GM06990 (cell line): ENCODE data around the gene RPL36AL.
"Not testable (repeated sequence)": the region's sequence is repeated elsewhere in the genome, so short reads cannot be mapped to it uniquely, and the experiment has no call there.

Source experiments
- DNase-seq: peaks from one replicate; pipeline ENCODE4 v3.0.0-alpha.2; 2011; ENCODE audit not compliant: insufficient read length; ENCODE audit errors: extremely low read depth
- H3K27me3 ChIP-seq: replicated peaks from 2 replicates; pipeline ENCODE4 v1.6.0; 2011; ENCODE audit warnings: low read length; ENCODE audit not compliant: control insufficient read depth, insufficient read depth
- H3K36me3 ChIP-seq: 2 replicates; pipeline ENCODE4 v1.5.1; 2011; ENCODE audit warnings: low read length; ENCODE audit not compliant: control insufficient read depth, insufficient read depth
- H3K4me3 ChIP-seq: replicated peaks from 2 replicates; pipeline ENCODE4 v1.5.1; 2011; ENCODE audit warnings: low read depth, mild to moderate bottlenecking, control low read depth, low read length
- TF ChIP-seq, protein P1 (sequence below): IDR thresholded peaks from 2 replicates; pipeline ENCODE4 v1.5.1; 2011; ENCODE audit warnings: low read length, control low read depth, mild to moderate bottlenecking, inconsistent platforms; ENCODE audit not compliant: insufficient read depth, poor library complexity, severe bottlenecking

The RPL36AL gene

DNA sequence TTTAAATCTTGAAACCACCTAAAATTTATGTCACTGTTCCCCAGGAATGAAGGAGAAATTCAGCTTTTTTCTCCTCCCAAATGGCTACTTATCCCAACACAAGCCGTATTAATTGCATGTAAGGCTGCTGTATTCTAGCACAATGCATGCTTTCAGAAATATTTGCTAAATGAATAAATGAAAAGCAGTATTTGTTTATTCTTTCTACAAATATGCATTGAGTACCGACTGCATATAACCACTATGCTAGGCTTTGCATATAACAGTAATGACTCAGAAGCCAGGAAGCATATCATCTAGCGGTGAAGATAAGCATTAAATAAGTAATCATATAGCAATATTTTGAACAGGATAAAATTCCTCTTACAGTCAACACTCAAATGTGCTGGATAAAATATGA is 27.4 kb downstream of the RPL36AL start:
- TF ChIP-seq, protein P1, sequence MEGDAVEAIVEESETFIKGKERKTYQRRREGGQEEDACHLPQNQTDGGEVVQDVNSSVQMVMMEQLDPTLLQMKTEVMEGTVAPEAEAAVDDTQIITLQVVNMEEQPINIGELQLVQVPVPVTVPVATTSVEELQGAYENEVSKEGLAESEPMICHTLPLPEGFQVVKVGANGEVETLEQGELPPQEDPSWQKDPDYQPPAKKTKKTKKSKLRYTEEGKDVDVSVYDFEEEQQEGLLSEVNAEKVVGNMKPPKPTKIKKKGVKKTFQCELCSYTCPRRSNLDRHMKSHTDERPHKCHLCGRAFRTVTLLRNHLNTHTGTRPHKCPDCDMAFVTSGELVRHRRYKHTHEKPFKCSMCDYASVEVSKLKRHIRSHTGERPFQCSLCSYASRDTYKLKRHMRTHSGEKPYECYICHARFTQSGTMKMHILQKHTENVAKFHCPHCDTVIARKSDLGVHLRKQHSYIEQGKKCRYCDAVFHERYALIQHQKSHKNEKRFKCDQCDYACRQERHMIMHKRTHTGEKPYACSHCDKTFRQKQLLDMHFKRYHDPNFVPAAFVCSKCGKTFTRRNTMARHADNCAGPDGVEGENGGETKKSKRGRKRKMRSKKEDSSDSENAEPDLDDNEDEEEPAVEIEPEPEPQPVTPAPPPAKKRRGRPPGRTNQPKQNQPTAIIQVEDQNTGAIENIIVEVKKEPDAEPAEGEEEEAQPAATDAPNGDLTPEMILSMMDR, result no peak
- no peaks in the 10 kb centered on the region for H3K27me3 ChIP-seq
- no peak for DNase-seq
- H3K36me3 ChIP-seq, result no peaks in the 10 kb centered on the region
- H3K4me3 ChIP-seq, result peak overlapping the region; percentile 22; the same call in 1 of the 2 replicates

DNA sequence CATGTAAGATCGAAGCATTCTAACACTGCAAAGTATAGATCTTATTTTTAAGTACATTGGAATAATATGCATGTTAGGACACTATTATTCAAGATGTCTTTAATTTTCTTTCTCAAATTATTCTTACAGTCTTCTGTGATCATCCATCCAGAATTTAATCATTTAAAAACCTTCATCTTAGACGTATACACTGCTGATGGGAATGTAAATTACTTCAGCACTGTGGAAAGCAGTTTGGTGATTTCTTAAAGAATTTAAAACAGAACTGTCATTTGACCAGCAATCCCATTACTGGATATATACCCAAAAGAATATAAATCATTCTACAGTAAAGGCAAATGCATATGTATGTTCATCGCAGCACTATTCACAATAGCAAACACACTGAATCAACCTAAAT is 31.0 kb downstream of the RPL36AL start:
- Histone ChIP-seq H3K4me3 (no peak overlapping the region), H3K27me3 (no peaks in the 10 kb centered on the region), H3K36me3 (peaks cover under 1% of the 10 kb centered on the region)
- TF ChIP-seq, protein P1, result no peak
- no peak for DNase-seq

- H3K27me3 ChIP-seq, result no peaks in the 10 kb centered on the region
- peak; percentile 81 for DNase-seq
- TF ChIP-seq, protein P1, result peak; percentile 72
- peak overlapping the region; percentile 46 for H3K4me3 ChIP-seq
- H3K36me3 ChIP-seq, result peaks cover 9% of the 10 kb centered on the region
These were observed 33.6 kb downstream of the RPL36AL start for GRCh38 chr14:49586673-49587460.

- TF ChIP-seq, protein P1, result no peak
- Histone ChIP-seq H3K36me3 (peaks cover 9% of the 10 kb centered on the region), H3K4me3 (peak within 1 kb of the TSS; percentile 98), H3K27me3 (no peaks in the 10 kb centered on the region)
- peak; percentile 98 for DNase-seq
These were observed 34.4 kb downstream of the RPL36AL start, which contains the start of gene RPS29 for GRCh38 chr14:49585803-49586672. Gene RPS29 (minus strand): TSS chr14:49586380. CDS start chr14:49586346, 34 bp downstream.

DNA sequence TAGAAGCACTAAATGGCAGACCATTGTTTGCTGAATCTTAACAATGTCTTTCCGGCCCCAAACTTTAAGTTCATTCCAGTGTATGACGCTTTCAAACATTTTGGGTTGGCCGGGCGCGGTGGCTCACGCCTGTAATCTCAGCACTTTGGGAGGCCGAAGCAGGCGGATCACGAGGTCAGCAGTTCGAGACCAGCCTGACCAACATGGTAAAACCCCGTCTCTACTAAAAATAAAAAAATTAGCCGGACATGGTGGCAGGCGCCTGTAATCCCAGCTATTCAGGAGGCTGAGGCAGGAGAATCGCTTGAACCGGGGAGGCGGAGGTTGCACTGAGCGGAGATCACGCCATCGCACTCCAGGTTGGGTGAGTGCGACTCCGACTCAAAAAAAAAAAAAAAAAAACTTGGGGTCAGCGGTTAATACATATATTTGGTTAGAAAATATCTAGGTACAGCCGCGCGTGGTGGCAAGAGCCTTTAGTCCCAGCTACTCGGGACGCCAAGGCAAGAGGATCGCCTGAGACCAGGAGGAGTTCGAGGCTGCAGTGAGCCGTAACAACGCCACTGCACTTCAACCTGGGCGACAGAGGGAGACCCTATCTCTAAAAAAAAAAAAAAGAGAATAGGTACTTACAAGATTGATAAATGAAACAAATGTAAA is 35.3 kb downstream of the RPL36AL start:
- H3K27me3 ChIP-seq, H3K36me3 ChIP-seq, DNase-seq: not testable (repeated sequence)
- H3K4me3 ChIP-seq, result peak overlapping the region; percentile 98
